Lung (tissue), 12 donors: ENCODE results near the gene GADD45A. TPM values are rescaled to one million over a fixed set of nuclear protein-coding genes. Genes with fewer than 3 reads are reported as not detected.

ENCODE experiments used
- ATAC-seq: fragments of 200-7000 bp; cut with Tn5 transposase; one replicate; pipeline ENCODE4 v1.9.1; 2020; ENCODE audit warnings: moderate number of reproducible peaks; ENCODE audit not compliant: insufficient read depth, low FRiP score
- DNase-seq, 3 donors: peaks; one replicate each; pipeline ENCODE4 v3.0.0-alpha.2; 2013 to 2017
- H3K27ac ChIP-seq, 2 donors: one replicate each; pipeline ENCODE4 v1.5.1; 2013; ENCODE audit warnings: mild to moderate bottlenecking in 2 of 2, moderate library complexity in 2 of 2, control low read depth in 1 of 2, inconsistent platforms in 1 of 2, low read depth in 1 of 2, low read length in 1 of 2
- H3K27me3 ChIP-seq, 3 donors: one replicate each; pipeline ENCODE4 v1.5.1; 2013; ENCODE audit warnings: low read length in 2 of 3; ENCODE audit not compliant: control insufficient read depth in 3 of 3, insufficient read depth in 3 of 3
- H3K36me3 ChIP-seq, 4 donors: one replicate each; pipeline ENCODE4 v1.5.1; 2013; ENCODE audit warnings: low read length in 4 of 4, mild to moderate bottlenecking in 1 of 4, moderate library complexity in 1 of 4; ENCODE audit not compliant: control insufficient read depth in 4 of 4, insufficient read depth in 4 of 4
- H3K4me1 ChIP-seq, 5 donors: one replicate each; pipeline ENCODE4 v1.5.1; 2013; ENCODE audit warnings: low read length in 5 of 5, mild to moderate bottlenecking in 2 of 5, moderate library complexity in 1 of 5; ENCODE audit not compliant: control insufficient read depth in 5 of 5, insufficient read depth in 5 of 5
- H3K4me3 ChIP-seq: one replicate; pipeline ENCODE4 v1.5.1; 2013; ENCODE audit warnings: mild to moderate bottlenecking, control low read depth, moderate library complexity
- H3K9ac ChIP-seq, 2 donors: one replicate each; pipeline ENCODE4 v1.5.1; 2013; ENCODE audit warnings: low read length in 2 of 2, control low read depth in 1 of 2; ENCODE audit not compliant: insufficient read depth in 1 of 2
- H3K9me3 ChIP-seq, 4 donors: one replicate each; pipeline ENCODE4 v1.5.1; 2013; ENCODE audit warnings: low read length in 3 of 4, mild to moderate bottlenecking in 1 of 4, moderate library complexity in 1 of 4; ENCODE audit not compliant: control insufficient read depth in 4 of 4, insufficient read depth in 3 of 4
- WGBS, 2 donors: extraction: QIAGEN DNeasy Blood & Tissue Kit; methylation state at CpG; one replicate each; pipeline ENCODE4 v1.1.7; 2013; 5-methylcytosine and 5-hydroxymethylcytosine counted together
- polyA plus RNA-seq, 2 donors: library from polyadenylated mRNA; stranded (reverse); fragments of 200-250 nt; gene quantifications; one replicate each; pipeline ENCODE4 v1.2.1, GENCODE V29; 2013
- total RNA-seq, 2 donors: library from RNA; depleted of rRNA in 1 of 2; stranded (reverse); fragments of >200 nt in 1 of 2; gene quantifications; one replicate each; pipeline ENCODE4 v1.2.1, GENCODE V29; 2014 to 2021
- TF ChIP-seq, protein P1 (sequence below): IDR thresholded peaks from 2 replicates; pipeline ENCODE4 v1.5.1; 2012; ENCODE audit warnings: mild to moderate bottlenecking; ENCODE audit errors: control extremely low read depth, extremely low read depth
- donor health status: control.
- donor health status: control.
- donor health status: Bipolar disorder and iron deficiency.
- donor health status: healthy.
- donor health status: DM: yes; HTN: yes; CAD: no.

GADD45A gene
- total and polyA plus RNA-seq, 4 donors: 12.9 to 52.0 (median 35.2) TPM

DNA sequence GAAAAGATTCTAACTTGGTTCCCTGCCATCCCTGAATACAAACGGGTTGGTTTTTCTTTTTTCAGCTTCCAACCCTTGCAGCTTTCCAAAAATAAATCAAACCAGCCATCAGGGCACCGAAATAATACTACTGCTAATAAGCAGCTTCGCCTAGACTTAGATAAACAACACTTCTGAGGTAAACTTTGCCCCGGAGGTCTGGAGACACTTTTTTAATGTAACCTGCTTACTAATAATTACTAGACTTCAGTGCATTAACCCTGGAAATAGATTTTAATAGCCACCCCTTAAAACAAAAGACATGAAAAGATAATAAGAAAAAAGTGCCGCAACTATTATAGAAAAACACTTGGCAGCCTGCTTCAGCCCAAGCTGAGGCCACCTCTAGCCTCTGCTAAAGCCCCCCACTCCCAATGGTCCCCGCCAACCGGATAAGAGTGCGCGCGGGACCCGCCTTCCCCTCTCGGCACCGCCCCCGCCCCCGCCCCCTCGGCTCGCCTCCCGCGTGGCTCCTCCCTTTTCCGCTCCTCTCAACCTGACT is 405 bp upstream of the GADD45A start:
- 0 to 1% methylated on average over 20 of the region's 20 CpGs for WGBS, 2 donors
- Histone ChIP-seq H3K4me3 (no peak overlapping the region), H3K27ac (peak overlapping the region; percentile 9 to 74), H3K27me3 (no peaks in the 10 kb centered on the region), H3K9ac (no peak overlapping the region), H3K9me3 (no peaks in the 10 kb centered on the region), H3K4me1 (peaks cover 0 to 21% (median 6%) of the 10 kb centered on the region in 5 donors), H3K36me3 (peaks cover 0 to 7% (median 3%) of the 10 kb centered on the region in 4 donors)
- peak in 2 of 3 donors; percentile 16 to 36 for DNase-seq
- TF ChIP-seq, protein P1, sequence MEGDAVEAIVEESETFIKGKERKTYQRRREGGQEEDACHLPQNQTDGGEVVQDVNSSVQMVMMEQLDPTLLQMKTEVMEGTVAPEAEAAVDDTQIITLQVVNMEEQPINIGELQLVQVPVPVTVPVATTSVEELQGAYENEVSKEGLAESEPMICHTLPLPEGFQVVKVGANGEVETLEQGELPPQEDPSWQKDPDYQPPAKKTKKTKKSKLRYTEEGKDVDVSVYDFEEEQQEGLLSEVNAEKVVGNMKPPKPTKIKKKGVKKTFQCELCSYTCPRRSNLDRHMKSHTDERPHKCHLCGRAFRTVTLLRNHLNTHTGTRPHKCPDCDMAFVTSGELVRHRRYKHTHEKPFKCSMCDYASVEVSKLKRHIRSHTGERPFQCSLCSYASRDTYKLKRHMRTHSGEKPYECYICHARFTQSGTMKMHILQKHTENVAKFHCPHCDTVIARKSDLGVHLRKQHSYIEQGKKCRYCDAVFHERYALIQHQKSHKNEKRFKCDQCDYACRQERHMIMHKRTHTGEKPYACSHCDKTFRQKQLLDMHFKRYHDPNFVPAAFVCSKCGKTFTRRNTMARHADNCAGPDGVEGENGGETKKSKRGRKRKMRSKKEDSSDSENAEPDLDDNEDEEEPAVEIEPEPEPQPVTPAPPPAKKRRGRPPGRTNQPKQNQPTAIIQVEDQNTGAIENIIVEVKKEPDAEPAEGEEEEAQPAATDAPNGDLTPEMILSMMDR: no peak
- ATAC-seq: no peak

DNA sequence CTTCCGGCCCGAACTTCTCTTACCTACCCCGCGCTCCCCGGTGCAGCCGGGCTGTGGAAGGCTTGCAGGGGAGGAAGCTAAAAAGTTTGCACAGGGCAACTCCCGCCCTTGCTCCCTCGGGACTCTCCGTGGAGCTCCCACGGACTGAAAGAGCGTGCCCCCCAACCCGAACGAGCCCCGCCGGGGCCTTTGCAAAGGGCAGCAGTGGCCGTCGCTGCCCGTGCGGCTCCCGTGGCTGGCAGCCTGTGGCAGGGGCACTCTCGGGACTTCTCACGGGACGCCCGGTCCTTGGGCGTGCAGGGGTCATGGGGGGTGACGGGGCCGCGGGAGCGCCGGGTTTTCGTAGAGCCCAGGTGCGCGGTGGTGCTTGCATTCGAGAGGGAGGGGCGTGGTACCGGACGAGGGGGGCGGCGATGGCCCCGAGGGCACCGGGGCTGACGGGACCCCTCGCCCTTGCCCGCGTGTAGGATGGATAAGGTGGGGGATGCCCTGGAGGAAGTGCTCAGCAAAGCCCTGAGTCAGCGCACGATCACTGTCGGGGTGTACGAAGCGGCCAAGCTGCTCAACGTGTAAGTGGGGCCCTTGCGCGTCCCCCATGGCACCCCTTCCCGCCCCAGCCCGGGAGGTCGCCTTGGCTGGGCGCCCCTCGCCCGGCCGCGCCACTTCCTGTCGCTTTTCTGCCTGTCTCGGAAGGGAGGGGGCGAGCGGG is 711 bp downstream of the GADD45A start:
- Histone ChIP-seq H3K27ac (peak overlapping the region; percentile 98 to 99), H3K36me3 (peaks cover 0 to 9% (median 5%) of the 10 kb centered on the region in 4 donors), H3K4me1 (peaks cover 0 to 21% (median 6%) of the 10 kb centered on the region in 5 donors), H3K9ac (peak overlapping the region; percentile 53 to 61), H3K9me3 (no peaks in the 10 kb centered on the region), H3K27me3 (no peaks in the 10 kb centered on the region), H3K4me3 (peak overlapping the region; percentile 84)
- WGBS, 2 donors: 0 to 1% methylated on average over 54 to 65 of the region's 65 CpGs
- ATAC-seq (peak; percentile 6), DNase-seq (peak in 1 of 3 donors; percentile 47)
- TF ChIP-seq, protein P1: no peak

DNA sequence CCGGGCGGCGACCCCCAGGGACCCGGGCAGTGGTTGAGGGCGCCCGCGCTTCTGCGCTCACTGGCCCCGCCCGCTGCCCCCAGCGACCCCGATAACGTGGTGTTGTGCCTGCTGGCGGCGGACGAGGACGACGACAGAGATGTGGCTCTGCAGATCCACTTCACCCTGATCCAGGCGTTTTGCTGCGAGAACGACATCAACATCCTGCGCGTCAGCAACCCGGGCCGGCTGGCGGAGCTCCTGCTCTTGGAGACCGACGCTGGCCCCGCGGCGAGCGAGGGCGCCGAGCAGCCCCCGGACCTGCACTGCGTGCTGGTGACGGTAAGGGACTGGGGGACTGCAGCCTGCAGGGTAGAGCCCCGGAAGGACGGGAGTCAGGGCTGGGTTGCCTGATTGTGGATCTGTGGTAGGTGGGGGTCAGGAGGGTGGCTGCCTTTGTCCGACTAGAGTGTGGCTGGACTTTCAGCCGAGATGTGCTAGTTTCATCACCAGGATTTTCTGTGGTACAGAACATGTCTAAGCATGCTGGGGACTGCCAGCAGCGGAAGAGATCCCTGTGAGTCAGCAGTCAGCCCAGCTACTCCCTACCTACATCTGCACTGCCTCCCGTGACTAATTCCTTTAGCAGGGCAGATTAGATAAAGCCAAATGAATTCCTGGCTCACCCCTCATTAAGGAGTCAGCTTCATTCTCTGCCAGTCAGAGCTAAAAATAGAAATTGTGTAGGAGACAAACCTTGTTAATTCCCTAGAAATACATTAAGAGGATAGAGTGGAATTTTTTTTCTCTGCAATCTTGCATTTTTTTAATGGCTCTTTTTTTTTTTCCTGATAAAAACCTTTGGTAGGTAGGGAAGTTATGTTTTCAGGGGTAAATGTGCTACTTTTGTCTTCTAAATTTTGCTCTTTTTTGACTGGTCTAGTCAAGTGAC is 1.5 kb downstream of the GADD45A start:
- Histone ChIP-seq H3K9ac (peak overlapping the region; percentile 61 to 88), H3K4me1 (peaks cover 0 to 21% (median 6%) of the 10 kb centered on the region in 5 donors), H3K36me3 (peaks cover 0 to 9% (median 5%) of the 10 kb centered on the region in 4 donors), H3K9me3 (no peaks in the 10 kb centered on the region), H3K4me3 (peak overlapping the region; percentile 84), H3K27ac (peak overlapping the region; percentile 98 to 99), H3K27me3 (no peaks in the 10 kb centered on the region)
- ATAC-seq (peak; percentile 51), DNase-seq (peak; percentile 76 to 80 (median 80))
- WGBS, 2 donors: 0 to 1% methylated on average over 42 to 43 of the region's 43 CpGs
- TF ChIP-seq, protein P1: no peak
